ENCODE measurements around the gene KDM4C. TPM values are rescaled to one million over a fixed set of nuclear protein-coding genes. Genes with fewer than 3 reads are reported as not detected.

Gene KDM4C
- total RNA-seq, 2 donors from 2014 or later: 66.2 to 68.7 TPM

GRCh38 chr9:6897207-6897822, 139.5 kb downstream of the KDM4C start:
- Mint-ChIP-seq H3K4me1 (ENCODE audit: low read depth in 2 of 2) (peaks cover 47% of the 10 kb centered on the region in 2 donors), H3K9me3 (no peaks in the 10 kb centered on the region), H3K27ac (no peak overlapping the region), H3K4me3 (no peak overlapping the region), H3K36me3 (peaks cover 5% of the 10 kb centered on the region), H3K27me3 (no peaks in the 10 kb centered on the region)
- ATAC-seq (no peak), DNase-seq (ENCODE audit: low spot score) (no peak)

GRCh38 chr9:6897898-6898302, 140.1 kb downstream of the KDM4C start:
- Mint-ChIP-seq H3K27me3 (no peaks in the 10 kb centered on the region), H3K4me3 (no peak overlapping the region), H3K9me3 (no peaks in the 10 kb centered on the region), H3K36me3 (peaks cover 5% of the 10 kb centered on the region), H3K4me1 (ENCODE audit: low read depth in 2 of 2) (peaks cover 52 to 53% of the 10 kb centered on the region in 2 donors), H3K27ac (no peak overlapping the region)
- no peak for ATAC-seq
- no peak for DNase-seq (ENCODE audit: low spot score)

DNA sequence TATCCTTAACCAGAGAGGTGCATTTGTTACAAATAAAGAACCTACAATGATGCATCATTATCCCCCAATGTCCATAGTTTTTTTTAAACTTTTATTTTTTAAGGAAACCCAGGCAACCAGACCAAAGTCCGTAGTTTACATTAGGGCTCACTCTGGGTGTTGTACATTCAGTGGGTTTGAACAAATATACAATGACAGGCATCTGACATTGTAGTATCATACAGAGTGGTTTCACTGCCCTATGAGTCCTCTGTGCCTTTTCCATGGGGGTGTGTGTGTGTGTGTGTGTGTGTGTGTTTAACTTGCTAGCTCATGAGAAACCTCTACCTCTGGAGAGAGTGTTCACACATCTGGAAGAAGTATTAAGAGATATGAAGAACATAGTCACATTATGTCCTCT, 141.5 kb downstream of the KDM4C start:
- Mint-ChIP-seq H3K36me3 (no peaks in the 10 kb centered on the region), H3K9me3 (no peaks in the 10 kb centered on the region), H3K4me3 (no peak overlapping the region), H3K27ac (no peak overlapping the region), H3K4me1 (ENCODE audit: low read depth in 2 of 2) (peaks cover 40 to 43% of the 10 kb centered on the region in 2 donors), H3K27me3 (no peaks in the 10 kb centered on the region)
- DNase-seq (ENCODE audit: low spot score) (no peak), ATAC-seq (no peak)

GRCh38 chr9:6900440-6900883, 142.7 kb downstream of the KDM4C start:
- no peaks in the 10 kb centered on the region for H3K36me3 Mint-ChIP-seq
- H3K4me1 Mint-ChIP-seq (ENCODE audit: low read depth in 2 of 2): peaks cover 31 to 34% of the 10 kb centered on the region in 2 donors
- H3K4me3 Mint-ChIP-seq: no peak overlapping the region
- ATAC-seq: no peak
- H3K27ac Mint-ChIP-seq: no peak overlapping the region
- H3K27me3 Mint-ChIP-seq: no peaks in the 10 kb centered on the region
- DNase-seq (ENCODE audit: low spot score): no peak
- no peaks in the 10 kb centered on the region for H3K9me3 Mint-ChIP-seq

- ATAC-seq (no peak), DNase-seq (ENCODE audit: low spot score) (no peak)
- Mint-ChIP-seq H3K27me3 (no peaks in the 10 kb centered on the region), H3K27ac (peak overlapping the region in 1 of 2 donors; percentile 36), H3K4me3 (no peak overlapping the region), H3K4me1 (ENCODE audit: low read depth in 2 of 2) (peaks cover 31 to 37% of the 10 kb centered on the region in 2 donors), H3K36me3 (no peaks in the 10 kb centered on the region), H3K9me3 (no peaks in the 10 kb centered on the region)
These were observed 143.4 kb downstream of the KDM4C start for GRCh38 chr9:6901180-6901579.

DNA sequence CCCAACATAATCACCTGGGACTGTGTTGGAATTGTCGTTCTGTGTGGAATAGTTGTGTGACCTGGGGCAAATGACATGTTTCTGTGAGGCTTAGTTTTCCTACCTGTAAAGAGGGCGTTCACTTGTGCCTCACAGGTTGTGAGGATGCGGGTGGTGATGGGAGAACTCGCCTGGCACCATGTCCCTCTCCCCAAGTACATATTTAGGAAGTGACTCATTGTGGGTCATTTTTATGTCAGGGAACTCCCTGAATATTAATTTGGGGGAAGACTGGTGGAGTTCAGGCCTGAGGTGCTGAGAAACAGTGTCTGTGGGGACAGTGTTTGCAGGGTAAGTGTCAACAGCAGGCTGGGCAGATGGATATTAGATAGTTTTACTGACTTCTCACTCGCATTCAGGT, 144.7 kb downstream of the KDM4C start:
- H3K4me1 Mint-ChIP-seq (ENCODE audit: low read depth in 2 of 2): peaks cover 21 to 29% of the 10 kb centered on the region in 2 donors
- peak overlapping the region in 1 of 2 donors; percentile 49 for H3K27ac Mint-ChIP-seq
- ATAC-seq: peak; percentile 57 to 66
- no peaks in the 10 kb centered on the region for H3K9me3 Mint-ChIP-seq
- no peak overlapping the region for H3K4me3 Mint-ChIP-seq
- no peaks in the 10 kb centered on the region for H3K27me3 Mint-ChIP-seq
- H3K36me3 Mint-ChIP-seq: no peaks in the 10 kb centered on the region
- no peak for DNase-seq (ENCODE audit: low spot score)

DNA sequence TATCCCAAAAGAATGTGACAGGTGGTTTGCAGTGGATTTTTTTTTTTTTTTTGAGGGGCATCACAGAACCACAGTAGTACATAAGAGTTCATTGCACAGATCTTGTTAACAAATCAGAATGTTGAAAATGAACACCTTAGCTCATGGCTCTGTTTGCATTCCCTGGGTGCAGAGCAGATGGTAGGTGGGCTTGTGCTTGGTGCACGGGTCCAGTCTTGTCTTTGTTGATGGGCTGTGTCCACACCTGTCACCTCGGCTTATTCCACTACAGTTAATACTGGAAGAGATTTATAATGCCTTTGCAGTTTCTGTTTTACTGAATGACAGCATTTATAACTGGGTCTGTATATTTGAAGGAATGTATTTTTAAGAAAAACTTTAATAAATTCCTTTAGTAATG, 146.6 kb downstream of the KDM4C start:
- no peak overlapping the region for H3K27ac Mint-ChIP-seq

DNA sequence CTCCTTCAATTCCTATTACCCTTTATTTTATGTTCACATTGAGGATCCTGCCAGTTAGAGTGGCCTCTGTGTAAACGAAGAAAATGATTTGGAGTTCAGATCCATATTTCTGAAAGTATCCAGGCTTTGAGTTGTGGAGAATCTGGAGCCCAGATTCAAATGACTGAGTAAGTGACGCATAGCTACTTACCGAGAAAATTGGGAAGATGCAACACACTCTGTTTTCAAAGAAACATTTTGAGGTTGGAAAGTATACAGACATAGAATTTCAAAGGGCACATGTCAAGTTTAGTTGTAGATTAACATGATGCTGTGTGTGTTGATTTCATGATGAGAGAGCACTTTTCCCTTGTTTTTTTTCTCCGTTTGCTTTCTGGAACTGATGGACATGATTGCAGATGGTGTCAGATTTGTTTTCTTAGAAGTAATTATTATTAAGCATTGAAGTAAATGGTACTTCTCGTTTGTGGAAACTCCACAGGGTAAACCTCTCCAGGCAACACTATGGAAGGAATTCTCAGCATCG, 148.1 kb downstream of the KDM4C start:
- ATAC-seq (no peak), DNase-seq (ENCODE audit: low spot score) (no peak)
- H3K4me1 Mint-ChIP-seq (ENCODE audit: low read depth in 2 of 2): peaks cover 25 to 28% of the 10 kb centered on the region in 2 donors
- H3K4me3 Mint-ChIP-seq: no peak overlapping the region
- no peaks in the 10 kb centered on the region for H3K36me3 Mint-ChIP-seq
- no peaks in the 10 kb centered on the region for H3K9me3 Mint-ChIP-seq
- no peaks in the 10 kb centered on the region for H3K27me3 Mint-ChIP-seq
- no peak overlapping the region for H3K27ac Mint-ChIP-seq

More for the DNA sequence above, 146.6 kb downstream of the KDM4C start:
- Mint-ChIP-seq H3K4me1 (ENCODE audit: low read depth in 2 of 2) (peaks cover 20 to 29% of the 10 kb centered on the region in 2 donors), H3K36me3 (no peaks in the 10 kb centered on the region), H3K27me3 (no peaks in the 10 kb centered on the region), H3K9me3 (no peaks in the 10 kb centered on the region), H3K4me3 (no peak overlapping the region)
- ATAC-seq: no peak
- DNase-seq (ENCODE audit: low spot score): no peak

- ATAC-seq: no peak
- no peaks in the 10 kb centered on the region for H3K27me3 Mint-ChIP-seq
These were observed 150.1 kb downstream of the KDM4C start for GRCh38 chr9:6907772-6908381.

GRCh38 chr9:6909181-6909580, 151.4 kb downstream of the KDM4C start:
- Mint-ChIP-seq H3K27ac (no peak overlapping the region), H3K4me1 (ENCODE audit: low read depth in 2 of 2) (peaks cover 6 to 15% of the 10 kb centered on the region in 2 donors), H3K36me3 (no peaks in the 10 kb centered on the region), H3K9me3 (no peaks in the 10 kb centered on the region), H3K27me3 (no peaks in the 10 kb centered on the region), H3K4me3 (no peak overlapping the region)
- no peak for ATAC-seq
- no peak for DNase-seq (ENCODE audit: low spot score)

More at GRCh38 chr9:6907772-6908381, 150.1 kb downstream of the KDM4C start:
- no peak overlapping the region for H3K27ac Mint-ChIP-seq
- no peaks in the 10 kb centered on the region for H3K9me3 Mint-ChIP-seq
- no peak overlapping the region for H3K4me3 Mint-ChIP-seq
- DNase-seq (ENCODE audit: low spot score): no peak
- no peaks in the 10 kb centered on the region for H3K36me3 Mint-ChIP-seq
- peaks cover 7 to 15% of the 10 kb centered on the region in 2 donors for H3K4me1 Mint-ChIP-seq (ENCODE audit: low read depth in 2 of 2)

GRCh38 chr9:6910032-6910431, 152.3 kb downstream of the KDM4C start:
- no peak overlapping the region for H3K4me3 Mint-ChIP-seq
- no peak overlapping the region for H3K27ac Mint-ChIP-seq
- no peaks in the 10 kb centered on the region for H3K9me3 Mint-ChIP-seq
- ATAC-seq: no peak
- DNase-seq (ENCODE audit: low spot score): no peak
- no peaks in the 10 kb centered on the region for H3K36me3 Mint-ChIP-seq
- no peaks in the 10 kb centered on the region for H3K27me3 Mint-ChIP-seq
- H3K4me1 Mint-ChIP-seq (ENCODE audit: low read depth in 2 of 2): peaks cover 6 to 15% of the 10 kb centered on the region in 2 donors

- no peaks in the 10 kb centered on the region for H3K36me3 Mint-ChIP-seq
- no peak overlapping the region for H3K4me3 Mint-ChIP-seq
- H3K4me1 Mint-ChIP-seq (ENCODE audit: low read depth in 2 of 2): peaks cover 6 to 14% of the 10 kb centered on the region in 2 donors
- no peaks in the 10 kb centered on the region for H3K9me3 Mint-ChIP-seq
- H3K27ac Mint-ChIP-seq: no peak overlapping the region
- H3K27me3 Mint-ChIP-seq: no peaks in the 10 kb centered on the region
- DNase-seq (ENCODE audit: low spot score) (no peak), ATAC-seq (no peak)
These were observed 152.7 kb downstream of the KDM4C start for GRCh38 chr9:6910497-6910896.

DNA sequence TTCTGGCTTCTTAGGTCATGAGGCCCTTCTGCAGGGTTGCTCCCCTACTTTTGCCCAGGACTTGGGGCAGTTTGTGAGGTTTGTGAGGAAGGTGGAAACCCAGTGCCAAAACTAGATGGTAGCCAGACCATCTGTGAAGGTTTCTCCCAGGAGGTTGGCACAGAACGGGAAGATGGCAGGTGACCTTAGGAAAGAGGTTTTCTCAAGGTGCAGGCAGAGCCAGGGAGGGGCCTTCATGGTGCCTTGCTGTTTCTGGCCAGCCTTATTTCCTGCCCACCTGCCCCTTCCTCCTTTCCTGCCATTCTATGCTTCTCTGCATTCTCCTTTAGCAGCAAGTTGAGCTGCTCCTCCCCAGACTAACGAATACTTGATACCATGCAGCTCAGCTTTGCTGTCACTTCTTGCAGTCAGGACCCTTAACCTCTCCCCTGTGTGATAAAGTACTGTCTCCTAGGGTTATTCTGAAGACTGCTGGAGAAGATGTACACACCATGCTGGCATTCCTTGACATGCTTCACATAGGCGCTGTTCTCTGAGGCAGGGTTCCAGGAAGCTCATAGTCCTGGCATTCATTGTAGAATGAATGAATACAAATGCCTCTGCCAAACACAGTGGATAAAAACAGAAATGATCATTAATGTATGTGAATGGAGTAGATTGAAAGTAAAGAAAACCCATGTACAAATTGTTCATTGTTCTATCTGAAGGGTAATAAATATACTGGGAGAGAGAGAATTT, 154.3 kb downstream of the KDM4C start:
- ATAC-seq: peak in 1 of 2 donors; percentile 28
- peaks cover 16 to 17% of the 10 kb centered on the region in 2 donors for H3K4me1 Mint-ChIP-seq (ENCODE audit: low read depth in 2 of 2)
- H3K4me3 Mint-ChIP-seq: no peak overlapping the region
- H3K27me3 Mint-ChIP-seq: no peaks in the 10 kb centered on the region
- no peaks in the 10 kb centered on the region for H3K36me3 Mint-ChIP-seq
- no peaks in the 10 kb centered on the region for H3K9me3 Mint-ChIP-seq
- DNase-seq (ENCODE audit: low spot score): no peak
- peak overlapping the region in 1 of 2 donors; percentile 5 for H3K27ac Mint-ChIP-seq

GRCh38 chr9:6915635-6916034, 157.9 kb downstream of the KDM4C start:
- DNase-seq (ENCODE audit: low spot score): no peak
- ATAC-seq: no peak
- no peak overlapping the region for H3K4me3 Mint-ChIP-seq
- H3K9me3 Mint-ChIP-seq: peaks cover 3% of the 10 kb centered on the region
- no peak overlapping the region for H3K27ac Mint-ChIP-seq
- H3K4me1 Mint-ChIP-seq (ENCODE audit: low read depth in 2 of 2): peaks cover 26% of the 10 kb centered on the region in 2 donors
- no peaks in the 10 kb centered on the region for H3K27me3 Mint-ChIP-seq
- H3K36me3 Mint-ChIP-seq: no peaks in the 10 kb centered on the region

Measured in natural killer cell treated with Interleukin-12 subunit alpha and Interleukin-12 subunit beta and Interleukin-15 and Interleukin-18, amount 100 ng/mL, for 72 hours (primary cell).